BJ (cell line): ENCODE results near the gene CDH8. TPM values are rescaled to one million over a fixed set of nuclear protein-coding genes. Genes with fewer than 3 reads are reported as not detected.

Experiments
- CTCF ChIA-PET: fragments of 350-600 bp; formaldehyde crosslinking; extraction: SDS; loops from one replicate; lab custom pipeline; 2021; ENCODE audit warnings: antibody characterized with exemption, inconsistent platforms; lab: Yijun Ruan, JAX
- POLR2A ChIA-PET: fragments of 300-600 bp; sonication (Branson Sonifier 250); formaldehyde crosslinking; extraction: SDS; loops from one replicate; lab custom pipeline; 2021; ENCODE audit warnings: antibody characterized with exemption; lab: Charles Lee
- DNase-seq: peaks from one replicate; pipeline ENCODE4 v3.0.0-alpha.2; 2011; ENCODE audit warnings: low read depth
- H3K27me3 ChIP-seq: 2 replicates; pipeline ENCODE4 v1.6.0; 2011; ENCODE audit warnings: low read length; ENCODE audit not compliant: control insufficient read depth, insufficient read depth
- H3K36me3 ChIP-seq: 2 replicates; pipeline ENCODE4 v1.5.1; 2011; ENCODE audit warnings: low read length; ENCODE audit not compliant: control insufficient read depth, insufficient read depth
- H3K4me3 ChIP-seq: 2 replicates; pipeline ENCODE4 v1.5.1; 2011; ENCODE audit warnings: low read depth, mild to moderate bottlenecking, control low read depth, low read length
- CTCF ChIP-seq: IDR thresholded peaks from 2 replicates; pipeline ENCODE4 v1.5.1; 2011; ENCODE audit warnings: low read depth, mild to moderate bottlenecking, control low read depth, inconsistent platforms, low read length, moderate library complexity; ENCODE audit not compliant: insufficient read depth
- polyA plus RNA-seq: library from polyadenylated mRNA; depleted of rRNA; stranded (reverse); fragments of >200 nt; gene quantifications from 2 replicates; pipeline ENCODE4 v1.2.3, GENCODE V29; 2011

The CDH8 gene
- polyA plus RNA-seq, 1 experiment, result 0.13 TPM

- DNase-seq, result no peak
- no peaks in the 10 kb centered on the region for H3K36me3 ChIP-seq
- ChIA-PET CTCF (no interaction called here), POLR2A (no interaction called here)
- no peak overlapping the region for H3K4me3 ChIP-seq
- TF ChIP-seq CTCF, result no peak
- H3K27me3 ChIP-seq, result no peaks in the 10 kb centered on the region
These were observed 150.9 kb downstream of the CDH8 start for GRCh38 chr16:61885343-61885742.

GRCh38 chr16:61879306-61879705, 156.9 kb downstream of the CDH8 start:
- H3K4me3 ChIP-seq, result no peak overlapping the region
- ChIA-PET POLR2A (no interaction called here), CTCF (no interaction called here)
- H3K27me3 ChIP-seq, result no peaks in the 10 kb centered on the region
- no peaks in the 10 kb centered on the region for H3K36me3 ChIP-seq
- TF ChIP-seq CTCF, result no peak
- DNase-seq, result no peak

GRCh38 chr16:61877436-61877835, 158.8 kb downstream of the CDH8 start:
- no peak for DNase-seq
- Histone ChIP-seq H3K36me3 (no peaks in the 10 kb centered on the region), H3K4me3 (no peak overlapping the region), H3K27me3 (no peaks in the 10 kb centered on the region)
- TF ChIP-seq CTCF, result no peak
- ChIA-PET CTCF (no interaction called here), POLR2A (no interaction called here)

- POLR2A ChIA-PET, result no interaction called here
- TF ChIP-seq CTCF, result no peak
- CTCF ChIA-PET, result no interaction called here
- Histone ChIP-seq H3K27me3 (no peaks in the 10 kb centered on the region), H3K4me3 (no peak overlapping the region), H3K36me3 (no peaks in the 10 kb centered on the region)
- DNase-seq, result no peak
These were observed 163.5 kb downstream of the CDH8 start for GRCh38 chr16:61872778-61873119.

- POLR2A ChIA-PET, result no interaction called here
- DNase-seq, result no peak
- Histone ChIP-seq H3K36me3 (no peaks in the 10 kb centered on the region), H3K4me3 (no peak overlapping the region), H3K27me3 (no peaks in the 10 kb centered on the region)
- CTCF ChIA-PET, result no interaction called here
- no peak for TF ChIP-seq CTCF
These were observed 164.1 kb downstream of the CDH8 start for GRCh38 chr16:61871837-61872777.
